GM10266 (cell line): ENCODE data around the gene IGF1R.

Experiments used
- DNase-seq: peaks from one replicate; pipeline ENCODE4 v3.0.0; 2012; ENCODE audit errors: extremely low spot score
- CTCF ChIP-seq: IDR thresholded peaks from 2 replicates; pipeline ENCODE4 v1.5.1; 2012; ENCODE audit warnings: mild to moderate bottlenecking, low read depth; ENCODE audit not compliant: control insufficient read depth, insufficient read depth; ENCODE audit errors: missing control alignments

The IGF1R gene

GRCh38 chr15:98955331-98955730, 307.0 kb downstream of the IGF1R start:
- no peak for TF ChIP-seq CTCF
- no peak for DNase-seq

GRCh38 chr15:98955961-98956723, 307.8 kb downstream of the IGF1R start:
- no peak for TF ChIP-seq CTCF
- DNase-seq: no peak

- no peak for DNase-seq
- no peak for TF ChIP-seq CTCF
Measured at GRCh38 chr15:98956796-98957553, 308.6 kb downstream of the IGF1R start.

GRCh38 chr15:98957655-98958054, 309.3 kb downstream of the IGF1R start:
- no peak for TF ChIP-seq CTCF
- DNase-seq: no peak

- TF ChIP-seq CTCF: no peak
- DNase-seq: no peak
Measured at GRCh38 chr15:98958076-98958475, 309.7 kb downstream of the IGF1R start.

GRCh38 chr15:98958918-98959639, 310.7 kb downstream of the IGF1R start:
- TF ChIP-seq CTCF: no peak
- no peak for DNase-seq
